HEK293T (cell line): ENCODE results near the gene MUC4.

ENCODE experiments used
- FOXK2 ChIP-seq: fragments of 450-650 bp; IDR thresholded peaks from 2 replicates; pipeline ENCODE4 v1.6.1; 2016; ENCODE audit warnings: mild to moderate bottlenecking
- L3MBTL2 ChIP-seq: fragments of 450-650 bp; conservative IDR thresholded peaks from 2 replicates; pipeline ENCODE4 v1.6.1; 2016; ENCODE audit warnings: mild to moderate bottlenecking
- NFRKB ChIP-seq: fragments of 450-650 bp; IDR thresholded peaks from 2 replicates; pipeline ENCODE4 v1.6.1; 2016; ENCODE audit warnings: mild to moderate bottlenecking, moderate library complexity
- SP1 ChIP-seq: fragments of 450-650 bp; IDR thresholded peaks from 2 replicates; pipeline ENCODE4 v1.6.1; 2017
- TARDBP ChIP-seq: fragments of 450-650 bp; IDR thresholded peaks from 2 replicates; pipeline ENCODE4 v1.6.1; 2016
- ZNF384 ChIP-seq: fragments of 450-650 bp; IDR thresholded peaks from 2 replicates; pipeline ENCODE4 v1.6.1; 2016

DNA sequence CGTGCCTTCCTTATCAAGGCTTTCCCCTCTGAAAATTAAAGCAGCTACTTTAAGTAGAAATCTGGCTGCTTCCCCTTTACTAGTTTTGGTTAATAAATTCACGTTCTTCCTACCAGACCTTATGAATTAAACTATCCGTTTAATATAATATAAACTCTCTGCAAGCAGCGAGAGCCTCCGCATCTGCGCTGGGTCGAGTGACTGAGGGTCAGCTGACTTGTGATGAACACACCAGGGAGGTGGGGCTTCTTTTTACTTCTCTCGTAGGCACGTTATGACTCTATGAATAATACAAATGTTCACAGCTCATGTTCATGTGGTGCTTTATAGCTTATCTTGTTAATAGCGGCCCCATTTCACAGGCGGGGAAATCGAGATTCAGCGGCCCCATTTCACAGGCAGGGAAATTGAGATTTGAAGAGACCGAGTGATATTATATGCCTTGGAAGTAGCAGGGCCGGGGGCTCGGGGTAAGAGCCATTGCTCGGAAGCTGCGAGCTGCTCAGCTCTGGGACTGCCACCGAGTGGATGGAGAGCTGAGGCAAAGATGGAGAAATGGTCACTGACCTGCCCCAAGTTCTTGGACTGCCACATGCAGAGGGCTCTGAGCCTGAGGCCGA, 8.3 kb downstream of the MUC4 start:
- TF ChIP-seq NFRKB: no peak
- no peak for TF ChIP-seq ZNF384
- no peak for TF ChIP-seq FOXK2
- TF ChIP-seq SP1: no peak
- no peak for TF ChIP-seq L3MBTL2
- TF ChIP-seq TARDBP: no peak
